H1 (cell line): ENCODE measurements around the gene TAF9. TPM values are rescaled to one million over a fixed set of nuclear protein-coding genes. Genes with fewer than 3 reads are reported as not detected.

Source experiments
- BRCA1 ChIP-seq: IDR thresholded peaks from 2 replicates; pipeline ENCODE4 v1.6.1; 2012; ENCODE audit warnings: low read depth, low read length, improper control_type of control experiment
- CBX5 ChIP-seq: fragments of 300-800, 300-1000 bp; sonication (generic); IDR thresholded peaks from 2 replicates; pipeline ENCODE4 v1.7.1; 2016; ENCODE audit warnings: antibody characterized with exemption, low read length, low read depth
- KDM5A ChIP-seq: fragments of 200-600 bp; IDR thresholded peaks from 2 replicates; pipeline ENCODE4 v1.7.1; 2012; ENCODE audit warnings: mild to moderate bottlenecking, low read length, inconsistent platforms, mixed read lengths
- POLR2A ChIP-seq, 2 experiments: IDR thresholded peaks; 1 replicate in 1 of 2; 2 replicates in 1 of 2; pipeline ENCODE4 v1.6.1; 2011; ENCODE audit warnings: low read depth in 2 of 2, low read length in 2 of 2, mild to moderate bottlenecking in 2 of 2; ENCODE audit errors: control extremely low read depth in 1 of 2
- SAP30 ChIP-seq: fragments of 300-600 bp; sonication (generic); IDR thresholded peaks from 2 replicates; pipeline ENCODE4 v1.7.1; 2012; ENCODE audit warnings: low read length, moderate library complexity, mild to moderate bottlenecking, inconsistent platforms; ENCODE audit not compliant: insufficient read depth, insufficient replicate concordance
- SP1 ChIP-seq: IDR thresholded peaks from 2 replicates; pipeline ENCODE4 v1.6.1; 2011; ENCODE audit warnings: low read depth, low read length
- SP4 ChIP-seq: IDR thresholded peaks from 2 replicates; pipeline ENCODE4 v1.6.1; 2012; ENCODE audit warnings: low read length, inconsistent platforms
- TAF1 ChIP-seq: IDR thresholded peaks from 2 replicates; pipeline ENCODE4 v1.6.1; 2011; ENCODE audit warnings: mild to moderate bottlenecking, low read depth, low read length
- ZNF274 ChIP-seq: IDR thresholded peaks from 2 replicates; pipeline ENCODE4 v1.7.0; 2012; ENCODE audit warnings: low read length, borderline replicate concordance; ENCODE audit errors: extremely low read depth
- polyA plus RNA-seq, 7 experiments: library from polyadenylated mRNA; depleted of rRNA in 3 of 7; stranded (reverse) in 5 of 7; unstranded in 2 of 7; fragments of >200 nt in 5 of 7; fragments of 200-250 nt in 2 of 7; gene quantifications; 1 replicate in 5 of 7; 2 replicates in 1 of 7; 4 replicates in 1 of 7; pipeline versions ENCODE4 v1.2.1 to v1.2.3, GENCODE V29; 2011 to 2013; ENCODE audit warnings: missing spikeins in 2 of 7, mixed read lengths in 2 of 7
- total RNA-seq: library from RNA; stranded (reverse); fragmentation: NEBNext Ultra II Directional; extraction: Animal tissue kit (Norgen Biotek cat#: 25700); gene quantifications from 2 replicates; pipeline ENCODE4 v1.2.1, GENCODE V29; 2021
- TF ChIP-seq, protein P1 (sequence below): fragments of 300-600 bp; sonication (generic); IDR thresholded peaks from 2 replicates; pipeline ENCODE4 v1.7.1; 2012; ENCODE audit warnings: low read length, moderate library complexity, mild to moderate bottlenecking, inconsistent platforms; ENCODE audit not compliant: insufficient replicate concordance
- TF ChIP-seq, protein P2 (sequence below): IDR thresholded peaks from 2 replicates; pipeline ENCODE4 v1.6.1; 2012; ENCODE audit warnings: inconsistent platforms

TAF9 gene
- total and polyA plus RNA-seq, 2 of the 8 experiments (the other 6 are each of a cell fraction or from before 2014, with no cell fraction given): 85.1 to 135 TPM

DNA sequence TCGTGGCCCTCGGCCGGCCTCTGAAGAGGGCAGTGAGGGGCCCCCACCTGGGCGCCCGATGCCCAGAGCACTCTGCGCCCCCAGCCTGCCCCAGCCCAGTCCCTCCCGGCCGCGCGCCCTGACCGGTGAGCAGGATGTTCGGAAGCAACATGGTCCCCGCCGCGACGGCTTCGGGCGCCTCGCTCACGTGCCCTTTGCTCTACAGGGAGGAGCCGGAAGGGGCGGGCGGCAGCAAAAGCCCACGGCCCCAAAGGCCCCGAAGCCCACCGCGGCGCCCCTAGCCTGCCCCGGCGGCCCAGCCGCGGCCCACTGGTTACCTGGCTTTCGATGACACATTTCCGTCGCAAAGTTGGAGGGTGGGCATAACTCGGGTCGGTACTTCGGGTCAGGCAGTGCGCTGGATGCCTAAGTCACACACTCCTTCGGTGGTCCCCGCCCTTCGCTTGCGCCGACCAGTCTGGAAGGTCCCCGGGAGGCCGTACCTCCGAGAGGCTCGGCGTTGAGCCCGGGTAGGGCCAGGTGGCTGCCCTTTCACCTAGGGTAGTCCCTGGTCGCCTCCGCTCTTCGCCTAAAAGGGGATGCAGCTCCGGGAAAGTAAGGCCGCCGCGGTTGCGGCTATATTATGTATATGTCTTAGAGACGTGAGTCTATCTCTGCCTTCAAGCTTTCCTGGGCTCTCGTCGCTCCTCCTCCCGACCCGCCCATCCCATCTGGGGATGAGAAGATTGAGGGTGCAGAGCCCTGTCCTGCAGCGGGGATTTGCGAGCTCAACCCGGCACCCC is at the start of gene TAF9, which contains the start of the genes AK6 and RAD17 (continued):
- TF ChIP-seq, protein P1, sequence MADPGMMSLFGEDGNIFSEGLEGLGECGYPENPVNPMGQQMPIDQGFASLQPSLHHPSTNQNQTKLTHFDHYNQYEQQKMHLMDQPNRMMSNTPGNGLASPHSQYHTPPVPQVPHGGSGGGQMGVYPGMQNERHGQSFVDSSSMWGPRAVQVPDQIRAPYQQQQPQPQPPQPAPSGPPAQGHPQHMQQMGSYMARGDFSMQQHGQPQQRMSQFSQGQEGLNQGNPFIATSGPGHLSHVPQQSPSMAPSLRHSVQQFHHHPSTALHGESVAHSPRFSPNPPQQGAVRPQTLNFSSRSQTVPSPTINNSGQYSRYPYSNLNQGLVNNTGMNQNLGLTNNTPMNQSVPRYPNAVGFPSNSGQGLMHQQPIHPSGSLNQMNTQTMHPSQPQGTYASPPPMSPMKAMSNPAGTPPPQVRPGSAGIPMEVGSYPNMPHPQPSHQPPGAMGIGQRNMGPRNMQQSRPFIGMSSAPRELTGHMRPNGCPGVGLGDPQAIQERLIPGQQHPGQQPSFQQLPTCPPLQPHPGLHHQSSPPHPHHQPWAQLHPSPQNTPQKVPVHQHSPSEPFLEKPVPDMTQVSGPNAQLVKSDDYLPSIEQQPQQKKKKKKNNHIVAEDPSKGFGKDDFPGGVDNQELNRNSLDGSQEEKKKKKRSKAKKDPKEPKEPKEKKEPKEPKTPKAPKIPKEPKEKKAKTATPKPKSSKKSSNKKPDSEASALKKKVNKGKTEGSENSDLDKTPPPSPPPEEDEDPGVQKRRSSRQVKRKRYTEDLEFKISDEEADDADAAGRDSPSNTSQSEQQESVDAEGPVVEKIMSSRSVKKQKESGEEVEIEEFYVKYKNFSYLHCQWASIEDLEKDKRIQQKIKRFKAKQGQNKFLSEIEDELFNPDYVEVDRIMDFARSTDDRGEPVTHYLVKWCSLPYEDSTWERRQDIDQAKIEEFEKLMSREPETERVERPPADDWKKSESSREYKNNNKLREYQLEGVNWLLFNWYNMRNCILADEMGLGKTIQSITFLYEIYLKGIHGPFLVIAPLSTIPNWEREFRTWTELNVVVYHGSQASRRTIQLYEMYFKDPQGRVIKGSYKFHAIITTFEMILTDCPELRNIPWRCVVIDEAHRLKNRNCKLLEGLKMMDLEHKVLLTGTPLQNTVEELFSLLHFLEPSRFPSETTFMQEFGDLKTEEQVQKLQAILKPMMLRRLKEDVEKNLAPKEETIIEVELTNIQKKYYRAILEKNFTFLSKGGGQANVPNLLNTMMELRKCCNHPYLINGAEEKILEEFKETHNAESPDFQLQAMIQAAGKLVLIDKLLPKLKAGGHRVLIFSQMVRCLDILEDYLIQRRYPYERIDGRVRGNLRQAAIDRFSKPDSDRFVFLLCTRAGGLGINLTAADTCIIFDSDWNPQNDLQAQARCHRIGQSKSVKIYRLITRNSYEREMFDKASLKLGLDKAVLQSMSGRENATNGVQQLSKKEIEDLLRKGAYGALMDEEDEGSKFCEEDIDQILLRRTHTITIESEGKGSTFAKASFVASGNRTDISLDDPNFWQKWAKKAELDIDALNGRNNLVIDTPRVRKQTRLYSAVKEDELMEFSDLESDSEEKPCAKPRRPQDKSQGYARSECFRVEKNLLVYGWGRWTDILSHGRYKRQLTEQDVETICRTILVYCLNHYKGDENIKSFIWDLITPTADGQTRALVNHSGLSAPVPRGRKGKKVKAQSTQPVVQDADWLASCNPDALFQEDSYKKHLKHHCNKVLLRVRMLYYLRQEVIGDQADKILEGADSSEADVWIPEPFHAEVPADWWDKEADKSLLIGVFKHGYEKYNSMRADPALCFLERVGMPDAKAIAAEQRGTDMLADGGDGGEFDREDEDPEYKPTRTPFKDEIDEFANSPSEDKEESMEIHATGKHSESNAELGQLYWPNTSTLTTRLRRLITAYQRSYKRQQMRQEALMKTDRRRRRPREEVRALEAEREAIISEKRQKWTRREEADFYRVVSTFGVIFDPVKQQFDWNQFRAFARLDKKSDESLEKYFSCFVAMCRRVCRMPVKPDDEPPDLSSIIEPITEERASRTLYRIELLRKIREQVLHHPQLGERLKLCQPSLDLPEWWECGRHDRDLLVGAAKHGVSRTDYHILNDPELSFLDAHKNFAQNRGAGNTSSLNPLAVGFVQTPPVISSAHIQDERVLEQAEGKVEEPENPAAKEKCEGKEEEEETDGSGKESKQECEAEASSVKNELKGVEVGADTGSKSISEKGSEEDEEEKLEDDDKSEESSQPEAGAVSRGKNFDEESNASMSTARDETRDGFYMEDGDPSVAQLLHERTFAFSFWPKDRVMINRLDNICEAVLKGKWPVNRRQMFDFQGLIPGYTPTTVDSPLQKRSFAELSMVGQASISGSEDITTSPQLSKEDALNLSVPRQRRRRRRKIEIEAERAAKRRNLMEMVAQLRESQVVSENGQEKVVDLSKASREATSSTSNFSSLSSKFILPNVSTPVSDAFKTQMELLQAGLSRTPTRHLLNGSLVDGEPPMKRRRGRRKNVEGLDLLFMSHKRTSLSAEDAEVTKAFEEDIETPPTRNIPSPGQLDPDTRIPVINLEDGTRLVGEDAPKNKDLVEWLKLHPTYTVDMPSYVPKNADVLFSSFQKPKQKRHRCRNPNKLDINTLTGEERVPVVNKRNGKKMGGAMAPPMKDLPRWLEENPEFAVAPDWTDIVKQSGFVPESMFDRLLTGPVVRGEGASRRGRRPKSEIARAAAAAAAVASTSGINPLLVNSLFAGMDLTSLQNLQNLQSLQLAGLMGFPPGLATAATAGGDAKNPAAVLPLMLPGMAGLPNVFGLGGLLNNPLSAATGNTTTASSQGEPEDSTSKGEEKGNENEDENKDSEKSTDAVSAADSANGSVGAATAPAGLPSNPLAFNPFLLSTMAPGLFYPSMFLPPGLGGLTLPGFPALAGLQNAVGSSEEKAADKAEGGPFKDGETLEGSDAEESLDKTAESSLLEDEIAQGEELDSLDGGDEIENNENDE: no peak
- TF ChIP-seq POLR2A (IDR thresholded peaks at IDR 0.05; ENCODE audit: control extremely low read depth in 1 of 2, low read depth in 2 of 2, low read length in 2 of 2) (peak; percentile 90 to 97), CBX5 (no peak), KDM5A (peak; percentile 78), ZNF274 (no peak), SP4 (peak; percentile 98), BRCA1 (no peak), SAP30 (peak; percentile 28), TAF1 (peak; percentile 89), SP1 (no peak)
- TF ChIP-seq, protein P2, sequence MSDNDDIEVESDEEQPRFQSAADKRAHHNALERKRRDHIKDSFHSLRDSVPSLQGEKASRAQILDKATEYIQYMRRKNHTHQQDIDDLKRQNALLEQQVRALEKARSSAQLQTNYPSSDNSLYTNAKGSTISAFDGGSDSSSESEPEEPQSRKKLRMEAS: peak; percentile 91
